Suprapubic skin (tissue), 4 donors: Measurements from ENCODE around the gene COL17A1.

Source experiments
- CTCF ChIP-seq, 2 donors: fragments of 200-600 bp in 1 of 2; fragments of 450-650 bp in 1 of 2; sonication (generic) in 1 of 2; IDR thresholded peaks; one replicate each; pipeline ENCODE4 v1.5.1; 2016 to 2019; ENCODE audit warnings: antibody characterized with exemption in 2 of 2, mild to moderate bottlenecking in 1 of 2, moderate library complexity in 1 of 2
- POLR2A ChIP-seq, 2 donors: fragments of 450-650 bp; IDR thresholded peaks; one replicate each; pipeline ENCODE4 v1.6.1; 2017; ENCODE audit warnings: antibody characterized with exemption in 2 of 2, mild to moderate bottlenecking in 2 of 2, moderate library complexity in 2 of 2
- POLR2AphosphoS5 ChIP-seq, 3 donors: sonication (generic); formaldehyde crosslinking; IDR thresholded peaks; one replicate each; pipeline ENCODE4 v1.6.1; 2017; ENCODE audit warnings: antibody characterized with exemption in 3 of 3

- TF ChIP-seq POLR2A (IDR thresholded peaks at IDR 0.05) (no peak), CTCF (IDR thresholded peaks at IDR 0.05) (no peak), POLR2AphosphoS5 (IDR thresholded peaks at IDR 0.05) (no peak)
Measured at GRCh38 chr10:104084482-104085142, 1.1 kb downstream of the COL17A1 start.
